Stimulated activated CD8-positive, alpha-beta memory T cell treated with anti-CD3 and anti-CD28 coated beads, Interleukin-7, amount 100 ng/mL, for 24 hours (primary cell): ENCODE data around the gene INTS6.
"Not testable (repeated sequence)": the region's sequence is repeated elsewhere in the genome, so short reads cannot be mapped to it uniquely, and the experiment has no call there.

Source experiments
- DNase-seq: peaks from one replicate; pipeline ENCODE4 v3.0.0-alpha.2; 2020; ENCODE audit warnings: low read depth

Gene INTS6

DNA sequence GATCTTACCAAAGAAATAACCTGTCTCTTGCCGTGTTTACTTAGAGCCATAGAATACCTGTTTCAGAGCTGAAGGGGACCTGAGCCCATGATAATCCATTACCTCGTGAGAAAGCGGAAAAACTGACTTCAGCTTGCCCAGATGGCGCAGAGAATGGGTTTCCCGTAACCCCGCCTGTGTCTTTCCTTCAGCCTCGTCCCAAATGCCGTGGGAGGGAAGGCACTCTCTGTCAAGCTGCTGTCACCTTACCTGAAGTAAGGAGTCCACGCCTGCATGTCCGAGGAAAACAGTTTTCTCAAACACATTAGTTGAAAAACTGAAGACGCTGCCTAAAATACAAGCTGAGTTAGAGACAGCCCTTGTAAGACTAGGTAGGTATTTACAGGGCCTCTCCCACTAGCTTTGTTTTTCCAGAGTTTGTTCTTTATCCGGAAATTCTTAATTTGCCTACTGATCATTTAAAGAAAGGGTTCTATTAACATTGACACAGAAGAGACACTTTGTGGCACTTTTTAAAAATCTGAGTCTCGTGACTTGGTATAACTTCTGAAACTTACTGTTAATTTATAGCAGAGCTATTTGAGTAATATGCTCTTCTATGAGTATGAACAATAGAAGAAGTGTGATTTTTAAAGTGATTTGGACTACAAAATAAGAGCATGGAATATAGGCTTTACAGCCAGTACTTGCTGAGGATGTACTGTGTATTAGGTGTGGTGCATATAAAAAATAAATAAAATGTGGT lies 1.3 kb upstream of the INTS6 start:
- no peak for DNase-seq

DNA sequence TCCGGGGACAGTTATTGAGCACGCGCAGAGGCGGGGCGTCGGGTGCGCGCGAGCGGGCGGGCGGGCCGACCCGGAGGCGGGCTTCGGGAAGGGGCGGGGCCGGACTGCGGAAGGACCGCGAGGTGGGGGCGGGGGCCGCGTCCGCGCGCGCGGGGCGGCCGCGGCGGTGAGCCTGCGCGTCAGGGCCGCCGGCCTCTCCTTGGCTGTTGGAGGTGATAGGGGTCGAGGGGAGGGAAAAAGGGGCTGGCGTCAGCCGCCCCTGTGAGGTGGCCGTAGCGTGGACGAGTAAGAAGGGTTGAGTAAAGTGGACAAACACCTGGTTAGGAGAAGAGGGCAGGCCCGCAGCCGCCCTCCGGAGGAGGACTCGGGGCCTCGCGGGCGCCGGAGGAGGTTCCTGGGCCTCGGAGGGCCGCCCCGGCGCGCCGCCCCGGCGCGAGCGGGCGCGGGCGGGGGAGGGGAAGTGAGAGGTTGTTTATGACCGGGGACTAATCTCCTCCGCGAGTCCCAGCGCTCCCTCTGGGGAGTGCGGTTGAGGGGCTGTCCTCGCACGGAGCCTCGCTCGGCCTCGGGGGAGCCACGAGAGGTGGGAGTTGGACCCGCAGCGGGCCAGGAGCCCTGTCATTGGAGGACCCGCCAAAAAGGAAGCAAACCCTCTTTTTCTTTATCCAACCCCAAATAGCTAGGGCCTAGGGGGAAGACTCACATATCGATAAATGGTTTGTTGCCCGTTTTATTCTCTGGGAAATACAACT lies 547 bp upstream of the INTS6 start:
- DNase-seq: peak; percentile 55

GRCh38 chr13:51451467-51452360 lies 1.1 kb downstream of the INTS6 start:
- peak; percentile 53 for DNase-seq

DNA sequence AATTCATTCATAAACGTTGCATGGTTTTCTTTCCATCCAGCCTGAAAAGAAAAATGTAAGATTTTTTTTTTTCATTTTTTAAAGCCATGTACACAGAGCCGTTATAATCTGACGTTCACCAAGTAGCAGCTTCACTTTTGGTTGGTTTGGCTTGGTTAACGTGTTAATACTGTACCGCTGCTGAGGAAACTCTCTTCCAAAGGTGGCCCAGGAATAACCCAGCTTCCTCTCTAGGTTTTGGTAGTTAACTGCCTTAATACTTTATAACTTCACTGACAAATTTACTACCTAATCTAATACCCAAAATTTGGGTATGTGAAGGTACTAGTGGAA lies 1.7 kb downstream of the INTS6 start:
- no peak for DNase-seq

DNA sequence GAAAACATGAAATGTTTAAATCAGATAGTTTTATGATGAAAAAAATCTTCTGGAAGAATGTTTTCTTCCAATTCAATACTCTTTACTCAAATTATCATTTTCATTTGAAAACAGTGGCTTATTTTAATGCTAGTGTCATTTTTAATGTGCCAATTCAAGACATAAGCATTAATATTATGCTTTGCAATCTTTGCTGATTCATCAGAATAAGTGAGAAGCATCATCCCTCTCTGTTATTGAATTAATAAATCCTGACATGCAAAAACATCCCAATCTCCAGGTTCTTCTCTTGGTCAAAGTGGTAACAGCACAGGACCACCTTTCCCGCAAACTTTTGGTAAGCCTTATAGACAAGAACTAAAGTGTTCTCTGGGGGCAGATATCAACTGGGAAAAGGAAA lies 3.8 kb downstream of the INTS6 start:
- no peak for DNase-seq

- DNase-seq: no peak
Observed at GRCh38 chr13:51444922-51445321, 7.9 kb downstream of the INTS6 start.

GRCh38 chr13:51440381-51440780 lies 12.5 kb downstream of the INTS6 start:
- DNase-seq: no peak

- DNase-seq: no peak
Observed at GRCh38 chr13:51437550-51438127, 15.2 kb downstream of the INTS6 start.

DNA sequence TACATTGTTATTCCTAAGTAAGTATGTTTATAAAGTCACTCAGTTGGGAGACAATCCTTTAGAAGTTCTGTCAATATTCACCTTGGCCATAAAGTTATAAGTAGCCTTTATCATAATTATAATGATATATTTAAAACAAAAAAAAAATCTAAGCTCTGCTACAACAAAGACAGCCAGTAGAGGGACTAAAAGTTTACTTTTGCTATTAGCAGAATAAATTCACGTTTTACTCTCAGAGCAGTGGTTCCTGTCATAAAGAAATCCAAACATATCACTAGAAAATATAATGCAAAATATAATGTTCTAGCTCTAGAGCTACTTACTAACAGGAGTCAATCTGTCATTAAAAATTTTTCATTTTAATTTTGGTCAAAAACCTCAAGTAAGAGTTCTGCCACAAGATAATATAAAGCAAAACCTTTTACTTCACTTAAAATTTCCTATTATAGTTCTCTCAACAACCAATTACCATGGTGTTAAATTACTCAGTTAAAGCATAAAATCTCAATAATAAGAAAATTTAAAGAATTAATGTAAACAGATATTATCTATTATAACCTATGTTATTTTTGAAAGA lies 17.7 kb downstream of the INTS6 start:
- DNase-seq: no peak

DNA sequence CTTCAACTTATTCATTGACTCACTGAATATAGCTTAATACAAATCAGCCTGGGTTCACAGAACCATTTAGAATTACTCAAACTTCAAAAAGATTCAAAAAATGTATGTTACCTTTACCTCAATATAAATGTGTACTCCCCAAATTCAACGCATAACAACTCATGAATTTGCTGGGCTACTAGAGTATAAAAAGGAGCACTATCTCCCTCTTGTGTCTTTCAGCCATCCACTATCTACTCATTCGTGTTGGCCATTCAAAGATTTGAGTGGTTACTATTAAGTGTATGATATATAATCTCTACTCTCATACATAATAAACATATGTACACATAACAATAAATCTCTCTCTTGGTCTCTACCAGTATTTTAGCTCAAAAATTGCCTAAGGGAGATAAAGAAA lies 20.3 kb downstream of the INTS6 start:
- DNase-seq: no peak

DNA sequence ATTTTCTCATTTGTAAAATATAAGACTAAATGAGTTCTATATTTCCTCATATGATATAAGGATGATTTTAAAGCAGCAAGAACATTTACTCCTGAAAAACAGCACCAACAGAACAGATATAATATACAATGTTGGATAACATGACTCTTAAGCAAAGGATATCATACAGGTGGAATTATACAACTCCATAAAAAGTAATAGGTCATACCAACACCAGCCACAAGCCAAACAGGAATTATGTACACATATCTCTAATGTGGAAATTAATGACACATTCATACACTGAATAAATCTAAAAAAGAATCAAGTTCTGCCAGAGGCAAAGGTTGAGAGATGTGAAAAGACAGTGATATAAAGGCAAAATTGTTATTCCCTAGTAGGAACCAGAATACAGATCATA lies 25.9 kb downstream of the INTS6 start:
- DNase-seq: no peak

DNA sequence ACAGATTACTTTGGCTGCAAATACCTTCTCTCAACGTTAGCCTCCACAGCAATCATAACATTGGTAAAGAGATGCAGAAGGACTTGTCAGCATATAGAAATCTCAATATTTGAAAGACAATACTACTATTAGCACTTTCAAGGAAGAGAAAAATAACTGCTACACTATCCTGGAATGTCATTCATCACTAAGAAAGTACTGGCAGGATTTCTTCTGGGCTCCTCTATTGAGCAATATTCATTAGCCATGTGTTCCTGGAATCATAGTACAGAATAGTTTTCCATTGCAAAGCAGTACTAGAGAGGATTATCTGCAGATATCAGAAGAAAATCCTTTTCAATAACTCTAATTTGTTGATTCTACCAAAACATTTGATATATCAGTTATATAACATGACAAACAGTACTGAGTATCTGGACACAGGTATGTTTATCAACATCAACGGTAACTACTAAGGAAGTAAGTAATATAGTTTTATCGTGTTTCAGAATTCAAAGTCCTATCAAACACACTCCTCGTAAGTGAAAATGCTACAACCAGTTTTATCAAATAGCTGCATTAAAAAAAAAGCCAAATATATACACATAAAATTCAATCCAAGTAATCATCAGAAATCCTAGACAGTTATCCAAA lies 27.3 kb downstream of the INTS6 start:
- DNase-seq: no peak

GRCh38 chr13:51423766-51424165 lies 29.1 kb downstream of the INTS6 start:
- DNase-seq: no peak

GRCh38 chr13:51422484-51422883 lies 30.4 kb downstream of the INTS6 start:
- DNase-seq: no peak

- DNase-seq: no peak
Observed at GRCh38 chr13:51420681-51421490, 31.9 kb downstream of the INTS6 start.

- no peak for DNase-seq
Observed at GRCh38 chr13:51419001-51419636, 33.7 kb downstream of the INTS6 start.

- DNase-seq: no peak
Observed at GRCh38 chr13:51417716-51418115, 35.1 kb downstream of the INTS6 start.

GRCh38 chr13:51416107-51416506 lies 36.7 kb downstream of the INTS6 start:
- DNase-seq: no peak

GRCh38 chr13:51415339-51415738 lies 37.5 kb downstream of the INTS6 start:
- DNase-seq: not testable (repeated sequence)

DNA sequence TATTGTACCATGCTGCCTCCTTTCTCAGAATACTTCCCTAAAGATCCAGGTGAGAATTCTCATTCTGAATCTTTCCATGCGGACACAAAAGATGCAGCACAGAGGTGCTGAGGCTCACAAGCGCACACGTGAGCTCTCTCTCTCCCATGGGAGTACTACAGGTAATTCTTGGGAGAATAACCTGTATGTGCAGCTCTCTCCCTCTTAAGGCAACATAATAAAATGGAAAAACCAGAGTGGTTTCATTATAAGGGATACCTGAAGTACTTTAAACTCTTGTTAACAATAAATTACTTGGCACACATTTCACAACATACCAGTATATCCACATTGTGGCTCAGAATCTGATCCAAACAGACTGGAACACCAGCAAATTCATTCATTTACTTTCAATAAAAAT lies 40.4 kb downstream of the INTS6 start:
- no peak for DNase-seq
